ENCODE results near the gene DSC3. TPM values are rescaled to one million over a fixed set of nuclear protein-coding genes. Genes with fewer than 3 reads are reported as not detected.
"Not testable (repeated sequence)": the region's sequence is repeated elsewhere in the genome, so short reads cannot be mapped to it uniquely, and the experiment has no call there.

The DSC3 gene
- polyA plus RNA-seq, 2 of the 4 experiments (the other 2 are of a cell fraction): 0.76 to 2.2 TPM

DNA sequence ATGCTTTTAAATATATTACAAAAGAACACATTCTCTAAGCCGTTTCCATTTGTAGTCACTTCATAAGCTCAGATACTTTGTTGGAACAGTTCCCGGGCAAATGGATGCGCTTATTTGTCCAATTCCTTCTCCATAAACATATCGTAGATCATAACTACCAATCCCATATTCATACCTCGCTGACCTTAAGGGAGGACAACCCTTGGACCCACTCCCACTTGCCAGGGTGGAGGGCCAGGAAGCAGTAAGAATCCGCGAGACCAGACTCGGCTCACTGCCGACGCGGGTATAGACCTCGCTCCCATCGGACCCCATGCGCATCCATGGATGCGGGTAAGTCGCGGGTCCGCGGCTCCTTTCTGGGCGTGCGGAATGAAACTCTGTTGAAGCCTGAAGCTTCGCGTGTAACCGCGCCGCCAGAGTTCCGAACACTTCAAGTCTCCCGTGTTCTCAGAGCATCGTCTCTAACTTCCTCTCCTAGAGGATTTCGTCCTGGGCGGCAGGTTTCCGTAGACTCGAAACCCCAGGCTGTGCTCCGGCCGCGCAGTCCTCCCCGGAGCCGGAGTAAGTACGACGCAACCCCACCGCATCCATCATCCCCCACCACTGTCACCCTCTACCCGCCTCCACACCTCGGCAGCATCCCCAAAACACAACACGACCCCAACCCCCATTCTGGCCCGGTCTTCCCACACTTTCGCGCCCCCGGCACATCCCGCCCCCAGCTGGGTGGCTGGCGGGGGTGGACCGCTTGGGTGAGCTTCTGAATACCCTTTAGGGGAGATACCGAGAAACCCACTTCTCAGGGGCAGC lies 1.1 kb downstream of the DSC3 start (continued):
- TF ChIP-seq RCOR1 (IDR thresholded peaks at IDR 0.05; ENCODE audit: low read depth, low read length): no peak
- TF ChIP-seq, protein P1, sequence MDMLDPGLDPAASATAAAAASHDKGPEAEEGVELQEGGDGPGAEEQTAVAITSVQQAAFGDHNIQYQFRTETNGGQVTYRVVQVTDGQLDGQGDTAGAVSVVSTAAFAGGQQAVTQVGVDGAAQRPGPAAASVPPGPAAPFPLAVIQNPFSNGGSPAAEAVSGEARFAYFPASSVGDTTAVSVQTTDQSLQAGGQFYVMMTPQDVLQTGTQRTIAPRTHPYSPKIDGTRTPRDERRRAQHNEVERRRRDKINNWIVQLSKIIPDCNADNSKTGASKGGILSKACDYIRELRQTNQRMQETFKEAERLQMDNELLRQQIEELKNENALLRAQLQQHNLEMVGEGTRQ (IDR thresholded peaks at IDR 0.05): no peak

DNA sequence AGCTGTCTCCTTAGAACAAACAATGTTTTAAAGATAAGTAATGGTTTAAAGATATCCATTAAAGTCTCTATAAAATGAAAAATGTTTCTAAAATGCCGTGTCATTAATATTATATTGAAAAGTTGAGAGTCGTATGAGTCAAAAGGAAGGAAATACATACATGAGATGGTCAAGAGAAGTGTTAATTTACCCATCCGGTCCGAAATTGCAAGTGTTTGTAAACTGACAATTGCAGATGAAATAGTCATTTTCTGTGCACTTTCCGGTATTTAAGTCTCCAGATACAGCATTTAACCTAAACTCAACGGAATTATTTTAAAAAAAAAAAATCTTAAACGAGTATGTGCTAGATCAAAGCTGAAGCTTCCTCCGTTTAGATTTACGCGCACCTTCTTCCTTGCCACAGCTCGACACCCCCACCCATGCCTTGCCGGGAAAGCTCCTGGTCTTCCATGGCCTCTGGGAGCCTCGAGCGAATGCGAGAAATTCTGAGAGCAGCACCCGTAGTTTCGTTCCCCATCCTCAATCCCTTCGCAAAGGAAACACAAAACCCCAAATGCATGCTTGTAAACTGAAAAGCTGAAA lies 1.8 kb downstream of the DSC3 start:
- Histone ChIP-seq H3K27ac (no peak overlapping the region), H3K4me2 (no peak overlapping the region), H3K4me1 (no peaks in the 10 kb centered on the region), H3K9me3 (no peaks in the 10 kb centered on the region), H3K4me3 (no peak overlapping the region)
- POLR2A ChIA-PET: no interaction called here
- WGBS (ENCODE audit: missing lambda C conversion rate): 89% methylated on average over 18 of the region's 18 CpGs
- CTCF ChIA-PET: interaction anchor here (0.6 to 1.0 kb wide), 2 partner anchors 41 to 156 kb away, joined by 3 read pairs; no protein-coding TSS in a partner anchor
- ATAC-seq: no peak
- DNase-seq (ENCODE audit: low read depth in 1 of 2, low spot score in 1 of 2): no peak
- TF ChIP-seq GATA3 (IDR thresholded peaks at IDR 0.05; ENCODE audit: borderline replicate concordance) (no peak), MAFK (IDR thresholded peaks at IDR 0.05; ENCODE audit: partially characterized antibody) (no peak), CBX8 (IDR thresholded peaks at IDR 0.05) (no peak), CBX2 (IDR thresholded peaks at IDR 0.05; ENCODE audit: borderline replicate concordance, low read depth) (no peak), FOSL2 (IDR thresholded peaks at IDR 0.05) (no peak), FOSL2 (CRISPR knock-in tag; IDR thresholded peaks at IDR 0.05) (no peak)
- TF ChIP-seq, protein P2, sequence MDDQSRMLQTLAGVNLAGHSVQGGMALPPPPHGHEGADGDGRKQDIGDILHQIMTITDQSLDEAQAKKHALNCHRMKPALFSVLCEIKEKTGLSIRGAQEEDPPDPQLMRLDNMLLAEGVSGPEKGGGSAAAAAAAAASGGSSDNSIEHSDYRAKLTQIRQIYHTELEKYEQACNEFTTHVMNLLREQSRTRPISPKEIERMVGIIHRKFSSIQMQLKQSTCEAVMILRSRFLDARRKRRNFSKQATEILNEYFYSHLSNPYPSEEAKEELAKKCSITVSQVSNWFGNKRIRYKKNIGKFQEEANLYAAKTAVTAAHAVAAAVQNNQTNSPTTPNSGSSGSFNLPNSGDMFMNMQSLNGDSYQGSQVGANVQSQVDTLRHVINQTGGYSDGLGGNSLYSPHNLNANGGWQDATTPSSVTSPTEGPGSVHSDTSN (IDR thresholded peaks at IDR 0.05): no peak
- FAIRE-seq: no peak

DNA sequence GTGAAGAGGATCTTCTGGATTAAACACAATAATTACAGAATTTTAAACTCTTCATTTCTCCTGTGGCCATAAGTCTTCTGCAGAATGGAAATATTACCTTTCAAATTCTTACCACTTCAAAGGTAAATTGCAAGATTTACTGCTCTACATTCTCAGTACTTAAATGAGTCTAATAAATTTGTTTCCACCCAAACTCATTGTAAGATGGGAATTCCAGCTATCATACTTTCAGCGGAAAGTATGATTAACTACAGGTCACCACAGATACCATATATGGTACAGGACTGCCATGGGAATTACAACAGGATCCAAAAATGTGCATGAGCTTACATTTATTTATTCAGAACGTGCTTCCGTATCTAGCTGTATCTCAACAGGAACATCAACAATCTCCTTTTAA lies 3.1 kb downstream of the DSC3 start:
- TF ChIP-seq, protein P3, sequence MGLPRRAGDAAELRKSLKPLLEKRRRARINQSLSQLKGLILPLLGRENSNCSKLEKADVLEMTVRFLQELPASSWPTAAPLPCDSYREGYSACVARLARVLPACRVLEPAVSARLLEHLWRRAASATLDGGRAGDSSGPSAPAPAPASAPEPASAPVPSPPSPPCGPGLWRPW (IDR thresholded peaks at IDR 0.05): no peak
- no peak for TF ChIP-seq MAZ (IDR thresholded peaks at IDR 0.05; ENCODE audit: borderline replicate concordance, low read depth, low read length)
- TF ChIP-seq, protein P4, sequence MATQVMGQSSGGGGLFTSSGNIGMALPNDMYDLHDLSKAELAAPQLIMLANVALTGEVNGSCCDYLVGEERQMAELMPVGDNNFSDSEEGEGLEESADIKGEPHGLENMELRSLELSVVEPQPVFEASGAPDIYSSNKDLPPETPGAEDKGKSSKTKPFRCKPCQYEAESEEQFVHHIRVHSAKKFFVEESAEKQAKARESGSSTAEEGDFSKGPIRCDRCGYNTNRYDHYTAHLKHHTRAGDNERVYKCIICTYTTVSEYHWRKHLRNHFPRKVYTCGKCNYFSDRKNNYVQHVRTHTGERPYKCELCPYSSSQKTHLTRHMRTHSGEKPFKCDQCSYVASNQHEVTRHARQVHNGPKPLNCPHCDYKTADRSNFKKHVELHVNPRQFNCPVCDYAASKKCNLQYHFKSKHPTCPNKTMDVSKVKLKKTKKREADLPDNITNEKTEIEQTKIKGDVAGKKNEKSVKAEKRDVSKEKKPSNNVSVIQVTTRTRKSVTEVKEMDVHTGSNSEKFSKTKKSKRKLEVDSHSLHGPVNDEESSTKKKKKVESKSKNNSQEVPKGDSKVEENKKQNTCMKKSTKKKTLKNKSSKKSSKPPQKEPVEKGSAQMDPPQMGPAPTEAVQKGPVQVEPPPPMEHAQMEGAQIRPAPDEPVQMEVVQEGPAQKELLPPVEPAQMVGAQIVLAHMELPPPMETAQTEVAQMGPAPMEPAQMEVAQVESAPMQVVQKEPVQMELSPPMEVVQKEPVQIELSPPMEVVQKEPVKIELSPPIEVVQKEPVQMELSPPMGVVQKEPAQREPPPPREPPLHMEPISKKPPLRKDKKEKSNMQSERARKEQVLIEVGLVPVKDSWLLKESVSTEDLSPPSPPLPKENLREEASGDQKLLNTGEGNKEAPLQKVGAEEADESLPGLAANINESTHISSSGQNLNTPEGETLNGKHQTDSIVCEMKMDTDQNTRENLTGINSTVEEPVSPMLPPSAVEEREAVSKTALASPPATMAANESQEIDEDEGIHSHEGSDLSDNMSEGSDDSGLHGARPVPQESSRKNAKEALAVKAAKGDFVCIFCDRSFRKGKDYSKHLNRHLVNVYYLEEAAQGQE (IDR thresholded peaks at IDR 0.05): no peak
- no peak for TF ChIP-seq SREBF2 (IDR thresholded peaks at IDR 0.05)
- TF ChIP-seq HDAC2 (IDR thresholded peaks at IDR 0.05): no peak
- no peak for TF ChIP-seq POLR2AphosphoS2 (conservative IDR thresholded peaks at IDR 0.05; ENCODE audit: low read length)
- TF ChIP-seq ZNF302 (CRISPR knock-in tag; IDR thresholded peaks at IDR 0.05): no peak
- no peak for TF ChIP-seq FOSL2 (IDR thresholded peaks at IDR 0.05)
- TF ChIP-seq FOSL2 (CRISPR knock-in tag; IDR thresholded peaks at IDR 0.05): no peak
- no peak for TF ChIP-seq PHF8 (IDR thresholded peaks at IDR 0.05; ENCODE audit: borderline replicate concordance, low read depth)
- TF ChIP-seq, protein P5, sequence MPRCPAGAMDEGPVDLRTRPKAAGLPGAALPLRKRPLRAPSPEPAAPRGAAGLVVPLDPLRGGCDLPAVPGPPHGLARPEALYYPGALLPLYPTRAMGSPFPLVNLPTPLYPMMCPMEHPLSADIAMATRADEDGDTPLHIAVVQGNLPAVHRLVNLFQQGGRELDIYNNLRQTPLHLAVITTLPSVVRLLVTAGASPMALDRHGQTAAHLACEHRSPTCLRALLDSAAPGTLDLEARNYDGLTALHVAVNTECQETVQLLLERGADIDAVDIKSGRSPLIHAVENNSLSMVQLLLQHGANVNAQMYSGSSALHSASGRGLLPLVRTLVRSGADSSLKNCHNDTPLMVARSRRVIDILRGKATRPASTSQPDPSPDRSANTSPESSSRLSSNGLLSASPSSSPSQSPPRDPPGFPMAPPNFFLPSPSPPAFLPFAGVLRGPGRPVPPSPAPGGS (IDR thresholded peaks at IDR 0.05): no peak
- TF ChIP-seq POLR2A (IDR thresholded peaks at IDR 0.05; ENCODE audit: low read length): no peak
- TF ChIP-seq, protein P6, sequence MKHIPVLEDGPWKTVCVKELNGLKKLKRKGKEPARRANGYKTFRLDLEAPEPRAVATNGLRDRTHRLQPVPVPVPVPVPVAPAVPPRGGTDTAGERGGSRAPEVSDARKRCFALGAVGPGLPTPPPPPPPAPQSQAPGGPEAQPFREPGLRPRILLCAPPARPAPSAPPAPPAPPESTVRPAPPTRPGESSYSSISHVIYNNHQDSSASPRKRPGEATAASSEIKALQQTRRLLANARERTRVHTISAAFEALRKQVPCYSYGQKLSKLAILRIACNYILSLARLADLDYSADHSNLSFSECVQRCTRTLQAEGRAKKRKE (CRISPR knock-in tag; IDR thresholded peaks at IDR 0.05; ENCODE audit: low read depth): no peak
- no peak for TF ChIP-seq ZC3H11A (IDR thresholded peaks at IDR 0.05)
- ChIA-PET POLR2A (no interaction called here), CTCF (no interaction called here)
- H3K4me1 ChIP-seq: no peaks in the 10 kb centered on the region
- no peak for DNase-seq (ENCODE audit: low read depth in 1 of 2, low spot score in 1 of 2)
- no peaks in the 10 kb centered on the region for H3K9me3 ChIP-seq
- no peak overlapping the region for H3K4me3 ChIP-seq
- H3K4me2 ChIP-seq: no peak overlapping the region
- 67% methylated on average over 3 of the region's 3 CpGs for WGBS (ENCODE audit: missing lambda C conversion rate)
- FAIRE-seq: no peak
- no peak for ATAC-seq
- no peak overlapping the region for H3K27ac ChIP-seq

DNA sequence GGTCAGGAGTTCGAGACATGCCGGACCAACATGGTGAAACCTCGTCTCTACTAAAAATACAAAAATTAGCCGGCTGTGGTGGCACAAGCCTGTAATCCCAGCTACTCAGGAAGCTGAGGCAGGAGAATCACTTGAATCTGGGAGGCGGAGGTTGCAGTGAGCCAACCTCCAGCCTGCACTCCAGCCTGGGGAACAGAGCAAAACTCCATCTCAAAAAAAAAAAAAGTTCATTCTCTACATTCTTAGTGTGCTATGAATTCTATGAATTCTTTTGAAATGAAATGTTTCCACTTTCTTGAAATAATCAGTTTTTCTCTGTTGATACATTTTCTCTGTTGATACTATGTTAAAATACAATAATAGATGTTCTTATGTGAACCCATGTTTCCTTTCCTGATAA lies 4.9 kb downstream of the DSC3 start:
- DNase-seq (ENCODE audit: low read depth in 1 of 2, low spot score in 1 of 2); ATAC-seq; POLR2A ChIA-PET; H3K4me3 ChIP-seq; H3K4me1 ChIP-seq; CTCF ChIA-PET; FAIRE-seq; H3K9me3 ChIP-seq; H3K27ac ChIP-seq; H3K4me2 ChIP-seq: not testable (repeated sequence)
- 74% methylated on average over 5 of the region's 5 CpGs for WGBS (ENCODE audit: missing lambda C conversion rate)
